ENCODE results near the gene LEFTY2.
"Not testable (repeated sequence)": the region's sequence is repeated elsewhere in the genome, so short reads cannot be mapped to it uniquely, and the experiment has no call there.

The LEFTY2 gene

GRCh38 chr1:225941187-225941941 is at the start of gene LEFTY2:
Gene LEFTY2 (minus strand): TSS chr1:225941220. CDS start chr1:225941140, 80 bp downstream.
- no peak for DNase-seq

DNA sequence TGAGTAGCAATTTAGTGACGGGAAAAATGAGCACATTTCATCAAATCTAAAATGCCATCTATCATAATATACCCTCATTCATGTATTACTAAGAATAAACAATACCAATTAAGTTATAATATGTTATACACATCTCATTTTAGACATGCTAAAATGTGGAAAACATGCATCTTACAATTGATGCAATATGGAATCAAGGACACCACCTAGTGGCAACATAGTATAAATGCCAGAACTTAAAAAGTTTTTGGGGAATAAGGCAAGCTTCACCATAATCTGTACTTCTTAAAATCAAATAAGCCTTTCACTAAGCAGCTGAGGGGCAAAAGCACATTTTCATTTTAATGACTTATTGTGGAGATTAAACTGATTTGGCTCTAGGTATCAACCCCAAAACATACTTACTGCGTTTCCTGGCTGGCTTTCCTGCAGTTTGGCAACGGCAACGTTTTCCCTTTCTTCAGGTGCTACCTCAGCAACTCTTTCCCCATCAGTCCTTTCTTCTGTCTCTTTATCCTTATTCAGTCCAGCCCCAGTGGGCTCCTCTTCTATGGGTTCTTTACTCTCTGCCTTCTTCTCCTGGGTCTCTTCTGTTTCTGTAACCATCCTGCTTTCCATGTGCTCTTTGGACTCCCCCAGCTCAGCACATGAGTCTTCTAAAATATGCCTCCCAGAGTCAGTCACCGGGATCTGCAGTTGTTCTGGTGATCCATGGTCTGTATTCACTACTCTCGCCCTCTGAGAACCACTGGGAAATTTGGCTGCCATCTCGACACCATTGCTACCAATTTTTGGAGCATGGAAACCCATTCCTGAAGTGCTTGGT is 46.7 kb upstream of the LEFTY2 start:
- peak; percentile 51 for DNase-seq

DNA sequence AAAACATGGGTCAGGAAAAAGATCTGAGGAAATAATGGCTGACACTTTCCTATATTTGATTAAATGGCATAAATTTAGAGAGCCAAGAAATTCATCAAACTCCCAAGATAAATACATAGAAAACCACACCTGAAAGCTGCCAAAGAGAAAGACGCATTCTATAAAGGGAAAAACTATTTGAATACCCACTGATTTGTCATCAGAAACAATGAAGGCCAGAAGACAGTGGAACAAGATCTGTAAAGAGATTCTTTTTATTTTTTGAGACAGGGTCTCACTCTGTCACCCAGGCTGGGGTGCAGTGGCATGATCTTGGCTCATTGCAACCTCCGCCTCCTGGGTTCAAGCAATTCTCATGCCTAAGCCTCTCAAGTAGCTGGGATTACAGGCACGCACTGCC is 40.7 kb upstream of the LEFTY2 start:
- no peak for DNase-seq

GRCh38 chr1:225980005-225980836 is 39.2 kb upstream of the LEFTY2 start:
- no peak for DNase-seq

DNA sequence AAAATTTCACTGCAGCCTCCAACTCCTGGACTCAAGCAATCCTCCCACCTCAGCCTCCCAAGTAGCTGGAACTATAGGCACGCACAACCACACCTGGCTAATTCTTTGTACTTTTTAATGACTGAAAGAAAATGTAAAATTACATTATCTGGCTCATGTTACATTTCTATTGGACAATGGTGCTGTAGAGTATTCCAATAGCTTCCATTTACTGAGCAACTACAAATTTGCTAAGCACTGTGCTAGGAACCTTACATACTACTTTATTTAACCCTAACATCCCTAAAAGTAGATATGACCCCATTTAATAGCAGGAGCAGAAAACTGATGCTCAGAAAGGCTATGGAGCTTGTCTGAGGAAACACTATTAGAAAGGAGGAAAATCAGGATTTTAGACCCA is 38.4 kb upstream of the LEFTY2 start:
- no peak for DNase-seq

GRCh38 chr1:225977937-225978748 is 37.1 kb upstream of the LEFTY2 start:
- DNase-seq: peak; percentile 6

GRCh38 chr1:225975146-225975545 is 34.1 kb upstream of the LEFTY2 start:
- not testable (repeated sequence) for DNase-seq

DNA sequence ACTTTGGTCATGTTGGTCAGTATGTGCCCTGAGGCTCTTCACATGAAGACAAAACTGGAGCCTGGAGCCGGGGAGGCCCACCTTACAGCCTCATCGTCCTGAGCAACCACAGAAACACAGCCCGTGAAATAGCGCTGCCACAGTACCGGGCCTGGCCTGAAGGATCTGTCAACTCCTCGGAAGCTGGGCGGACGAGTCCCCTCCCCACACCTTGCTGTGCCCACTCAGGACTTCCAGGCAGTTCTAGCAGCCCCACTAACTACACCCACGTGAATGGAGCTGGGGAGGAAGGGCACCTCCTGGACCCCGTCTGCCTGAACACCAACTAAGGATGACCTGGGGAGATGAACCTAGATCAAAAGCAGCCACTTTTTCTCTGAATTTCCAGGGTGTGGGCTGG is 33.4 kb upstream of the LEFTY2 start:
- DNase-seq: no peak

DNA sequence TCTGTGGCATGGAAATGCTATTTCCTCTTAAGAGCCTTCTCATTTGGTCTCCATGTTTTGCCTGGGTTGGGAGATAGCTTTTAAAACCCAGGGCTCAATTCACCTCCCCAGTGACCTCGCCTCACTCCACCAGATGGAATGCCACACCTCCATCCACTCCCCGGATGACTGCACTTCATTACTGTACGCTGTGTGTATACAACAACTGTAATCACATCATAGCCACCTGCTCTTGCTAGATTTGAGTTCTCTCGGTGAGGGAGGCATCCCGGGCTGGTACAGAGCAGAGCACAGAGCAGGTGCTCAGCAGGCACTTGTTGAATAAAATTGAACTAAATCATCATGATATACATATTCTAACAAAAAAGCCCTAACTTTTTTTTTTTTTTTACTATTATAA is 32.1 kb upstream of the LEFTY2 start:
- no peak for DNase-seq

DNA sequence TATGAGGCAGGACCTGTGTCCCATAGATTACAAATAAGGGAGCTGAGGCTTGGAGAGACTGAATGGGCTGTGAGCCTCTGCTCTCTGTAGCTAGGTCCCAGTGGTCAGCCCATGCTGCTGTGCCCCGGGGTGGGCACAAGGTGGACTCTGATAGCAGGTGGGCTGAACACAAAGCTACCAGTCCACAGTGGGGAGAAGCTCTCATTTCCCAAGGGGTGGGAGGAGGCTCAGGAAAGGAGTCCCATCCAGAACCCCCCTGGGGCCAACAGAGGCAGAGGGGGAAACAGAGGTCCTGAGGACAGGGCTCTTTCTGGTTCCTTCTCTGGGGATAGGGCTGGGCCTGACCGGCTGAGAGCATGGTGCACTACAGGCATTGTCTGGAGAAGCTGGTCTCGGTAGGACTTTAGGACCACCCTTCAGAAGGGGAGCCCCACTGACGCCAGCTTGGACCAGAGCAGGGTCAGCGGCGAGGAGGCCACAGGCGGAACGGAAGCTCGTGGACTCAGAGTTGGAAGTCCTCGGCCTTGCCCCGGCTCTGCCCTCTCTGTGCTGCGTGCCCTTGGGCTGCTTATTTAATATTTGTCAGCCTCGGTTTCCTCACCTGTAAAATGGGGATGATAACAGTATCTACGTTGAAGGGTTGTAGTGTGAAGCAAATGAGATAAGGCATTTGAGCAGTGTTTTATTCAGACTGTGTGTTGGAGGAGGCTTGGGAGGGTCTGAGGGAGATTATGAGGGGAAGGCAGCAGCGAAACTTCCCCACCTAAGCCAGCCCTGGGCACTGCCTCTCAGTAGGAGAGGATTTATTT is 31.5 kb upstream of the LEFTY2 start:
- DNase-seq: no peak

- not testable (repeated sequence) for DNase-seq
These were observed 29.7 kb upstream of the LEFTY2 start for GRCh38 chr1:225970592-225971157.

DNA sequence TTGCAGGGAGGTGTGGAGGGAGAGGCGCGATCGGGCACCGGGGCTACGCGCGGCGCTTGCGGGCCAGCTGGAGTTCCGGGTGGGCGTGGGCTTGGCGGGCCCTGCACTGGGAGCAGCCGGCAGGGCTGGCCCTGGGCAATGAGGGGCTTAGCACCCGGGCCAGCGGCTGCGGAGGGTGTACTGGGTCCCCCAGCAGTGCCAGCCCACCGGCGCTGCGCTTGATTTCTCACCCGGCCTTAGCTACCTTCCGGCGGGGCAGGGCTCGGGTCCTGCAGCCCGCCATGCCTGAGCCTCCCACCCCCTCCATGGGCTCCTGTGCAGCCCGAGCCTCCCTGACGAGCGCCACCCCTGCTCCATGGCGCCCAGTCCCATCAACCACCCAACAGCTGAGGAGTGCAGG is 28.7 kb upstream of the LEFTY2 start:
- DNase-seq: not testable (repeated sequence)

DNA sequence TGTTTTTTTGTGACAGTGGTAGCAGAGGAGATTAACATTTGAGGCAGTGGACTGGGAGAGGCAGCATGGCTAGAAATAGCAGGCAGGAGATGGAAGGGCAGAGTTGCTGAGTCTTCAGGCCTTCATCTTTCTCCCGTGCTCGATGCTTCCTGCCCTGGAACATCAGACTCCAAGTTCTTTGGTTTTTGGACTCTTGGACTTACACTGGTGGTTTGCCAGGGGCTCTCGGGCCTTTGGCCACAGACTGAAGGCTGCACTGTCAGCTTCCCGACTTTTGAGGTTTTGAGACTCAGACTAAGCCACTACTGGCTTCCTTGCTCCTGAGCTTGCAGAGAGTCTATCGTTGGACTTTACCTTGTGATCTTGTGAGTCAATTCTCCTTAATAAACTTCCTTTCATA is 24.2 kb upstream of the LEFTY2 start:
- no peak for DNase-seq

DNA sequence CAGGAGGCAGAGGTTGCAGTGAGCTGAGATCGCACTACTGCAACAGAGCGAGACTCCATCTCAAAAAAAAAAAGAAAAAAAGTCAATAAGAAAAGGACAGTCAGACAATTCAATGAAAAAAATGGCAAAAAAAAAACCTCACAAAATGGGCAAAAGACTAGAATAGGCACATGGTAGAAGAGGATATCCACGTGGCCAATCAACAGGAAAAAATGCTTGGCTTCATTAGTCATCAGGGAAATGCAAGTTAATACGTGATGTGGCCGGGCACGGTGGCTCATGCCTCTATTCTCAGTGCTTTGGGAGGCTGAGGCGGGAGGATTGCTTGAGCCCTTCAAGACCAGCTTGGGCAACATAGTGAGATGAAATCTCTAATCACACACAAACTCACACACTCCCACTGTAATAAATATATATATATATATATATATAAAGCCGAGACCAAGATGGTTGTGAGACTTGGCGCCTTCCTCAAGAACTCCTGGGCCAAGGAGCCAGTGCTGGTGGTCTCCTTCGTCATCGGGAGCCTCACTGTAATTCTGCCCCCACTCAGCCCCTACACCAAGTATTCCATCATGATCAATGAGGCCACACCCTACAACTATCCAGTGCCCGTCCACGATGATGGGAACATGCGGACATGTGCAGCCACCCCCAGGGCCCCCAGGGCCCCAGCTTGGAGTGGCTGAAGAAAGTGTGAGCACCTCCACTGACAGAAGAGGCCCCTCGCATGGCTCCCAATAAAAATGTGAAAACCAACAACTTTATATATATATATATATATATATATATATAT is 22.9 kb upstream of the LEFTY2 start:
- DNase-seq: no peak

GRCh38 chr1:225962440-225962975 is 21.5 kb upstream of the LEFTY2 start:
- DNase-seq: peak; percentile 64

DNA sequence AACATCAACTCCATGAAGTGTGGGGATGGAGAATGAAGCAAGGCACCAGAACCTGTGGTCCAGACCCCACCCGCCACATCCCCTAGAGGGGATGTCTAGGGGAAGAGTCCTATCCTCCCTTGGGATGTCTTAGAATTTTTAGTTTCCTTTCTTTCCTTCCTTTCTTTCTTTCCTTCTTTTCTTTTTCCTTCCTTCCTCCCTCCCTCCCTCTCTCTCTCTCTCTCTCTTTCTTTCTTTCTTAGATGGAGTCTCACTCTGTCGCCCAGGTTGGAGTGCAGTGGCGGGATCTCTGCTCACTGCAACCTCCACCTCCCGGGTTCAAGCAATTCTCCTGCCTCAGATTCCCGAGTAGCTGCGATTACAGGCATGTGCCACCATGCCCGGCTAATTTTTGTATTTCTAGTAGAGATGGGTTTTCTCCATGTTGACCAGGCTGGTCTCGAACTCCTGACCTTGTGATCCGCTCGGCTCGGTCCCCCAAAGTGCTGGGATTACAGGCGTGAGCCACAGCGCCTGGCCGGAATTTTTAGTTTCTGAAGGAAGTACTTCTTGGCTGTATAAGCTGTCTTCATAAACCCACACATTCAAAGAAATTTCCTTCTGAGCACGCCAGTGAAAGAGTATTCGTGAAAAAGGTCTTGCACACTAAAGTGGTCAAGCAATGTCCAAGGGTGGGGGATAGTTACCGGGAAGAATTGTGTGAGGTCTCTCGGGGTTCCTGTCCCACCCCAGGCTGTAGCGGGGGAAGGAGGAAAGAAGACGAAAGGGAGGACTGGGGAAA is 20.8 kb upstream of the LEFTY2 start:
- no peak for DNase-seq

DNA sequence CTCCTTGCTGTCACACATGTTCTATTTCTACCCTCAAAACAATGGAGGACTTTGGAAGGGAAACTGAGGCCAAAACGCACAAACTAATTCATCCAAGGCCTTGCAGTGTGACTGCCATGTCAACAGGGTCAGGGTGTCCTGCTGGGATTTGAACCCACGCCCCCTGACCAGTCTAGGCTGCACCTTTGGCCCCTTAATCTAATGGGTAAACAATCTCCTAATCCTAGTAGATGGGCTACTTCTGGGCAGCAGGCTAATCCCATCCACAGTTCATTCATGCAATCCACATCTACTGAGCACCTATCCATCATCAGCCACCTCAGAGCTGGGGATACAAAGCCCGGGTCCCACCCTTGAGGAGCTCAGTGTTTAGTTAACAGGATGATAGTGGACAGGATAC is 17.0 kb upstream of the LEFTY2 start:
- no peak for DNase-seq

- no peak for DNase-seq
These were observed 13.7 kb upstream of the LEFTY2 start for GRCh38 chr1:225954753-225955152.

- no peak for DNase-seq
These were observed 12.3 kb upstream of the LEFTY2 start for GRCh38 chr1:225953315-225953714.

Data from activated CD4-positive, alpha-beta T cell treated with anti-CD3 and anti-CD28 coated beads, Interleukin-10, Interleukin-2, amounts not matched to agents 100 ng/mL and 50 ng/mL, durations not matched to agents 16 hours and 8 hours (primary cell).